ENCODE measurements around the gene LRRC15. TPM values are rescaled to one million over a fixed set of nuclear protein-coding genes. Genes with fewer than 3 reads are reported as not detected.

The LRRC15 gene
- polyA plus RNA-seq, 1 experiment: 4.9 TPM

- DNase-seq (ENCODE audit: low read depth, low spot score): no peak
- Histone ChIP-seq H3K27me3 (ENCODE audit: control insufficient read depth, insufficient read depth, low read length) (peaks cover 37% of the 10 kb centered on the region), H3K4me3 (ENCODE audit: low read depth, low read length) (no peak overlapping the region), H3K27ac (ENCODE audit: low read depth, low read length) (no peak overlapping the region), H3K9me3 (ENCODE audit: control insufficient read depth, insufficient read depth, low read length) (peaks cover 19% of the 10 kb centered on the region)
- POLR2A ChIA-PET: interaction anchor here (1.7 kb wide), 1 partner anchor 182 kb away, joined by 10 read pairs; no protein-coding TSS in a partner anchor
- CTCF ChIA-PET: interaction anchor here (0.8 to 8.8 kb wide), 11 partner anchors 10 to 856 kb away, joined by 3 to 280 read pairs (median 14); partner anchors contain the start of gene HES1
- TF ChIP-seq CTCF (IDR thresholded peaks at IDR 0.05; ENCODE audit: low read depth, low read length): no peak
These were observed 52.6 kb downstream of the LRRC15 start for GRCh38 chr3:194316918-194317317.

DNA sequence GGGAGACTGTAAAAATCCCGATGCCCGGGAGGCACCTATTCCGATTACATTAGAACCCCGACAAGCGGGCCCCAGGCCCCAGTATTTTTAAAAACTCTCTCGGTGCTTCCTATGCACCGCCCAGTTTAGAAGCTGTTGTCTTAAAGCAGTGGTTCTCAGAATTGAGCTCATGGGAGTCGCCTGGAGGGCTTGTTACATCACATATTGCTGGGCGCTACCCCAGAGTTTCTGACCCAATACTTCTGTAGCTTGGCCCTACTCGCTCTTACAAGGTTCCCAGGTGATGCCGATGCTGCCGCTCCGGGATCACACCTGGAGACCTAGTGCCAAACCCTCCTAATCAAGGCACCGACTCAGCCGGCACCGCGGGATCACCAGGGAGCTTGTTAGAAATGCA lies 53.6 kb downstream of the LRRC15 start:
- no peak for TF ChIP-seq CTCF (IDR thresholded peaks at IDR 0.05; ENCODE audit: low read depth, low read length)
- peak overlapping the region; percentile 1; the same call in 1 of the 2 replicates for H3K4me3 ChIP-seq (ENCODE audit: low read depth, low read length)
- DNase-seq (ENCODE audit: low read depth, low spot score): no peak
- peaks cover 19% of the 10 kb centered on the region for H3K9me3 ChIP-seq (ENCODE audit: control insufficient read depth, insufficient read depth, low read length)
- POLR2A ChIA-PET: interaction anchor here (0.7 to 1.7 kb wide), 3 partner anchors 179 to 535 kb away, joined by 4 to 10 read pairs (median 4); partner anchors contain the start of gene HES1
- no peak overlapping the region for H3K27ac ChIP-seq (ENCODE audit: low read depth, low read length)
- H3K27me3 ChIP-seq (ENCODE audit: control insufficient read depth, insufficient read depth, low read length): peaks cover 42% of the 10 kb centered on the region
- CTCF ChIA-PET: interaction anchor here (0.5 to 8.8 kb wide), 75 partner anchors 8 to 1745 kb away, joined by 3 to 280 read pairs (median 5); partner anchors contain the start of gene HES1

GRCh38 chr3:194315088-194315964 lies 54.2 kb downstream of the LRRC15 start:
- POLR2A ChIA-PET: interaction anchor here (0.7 to 1.7 kb wide), 3 partner anchors 179 to 534 kb away, joined by 4 to 10 read pairs (median 4); partner anchors contain the start of gene HES1
- Histone ChIP-seq H3K27me3 (ENCODE audit: control insufficient read depth, insufficient read depth, low read length) (peaks cover 48% of the 10 kb centered on the region), H3K9me3 (ENCODE audit: control insufficient read depth, insufficient read depth, low read length) (peaks cover 18% of the 10 kb centered on the region), H3K4me3 (ENCODE audit: low read depth, low read length) (peak overlapping the region; percentile 59), H3K27ac (ENCODE audit: low read depth, low read length) (no peak overlapping the region)
- no peak for DNase-seq (ENCODE audit: low read depth, low spot score)
- CTCF ChIA-PET: interaction anchor here (0.5 to 8.8 kb wide), 81 partner anchors 8 to 1745 kb away, joined by 3 to 280 read pairs (median 5); partner anchors contain the start of gene HES1
- peak; percentile 92 for TF ChIP-seq CTCF (IDR thresholded peaks at IDR 0.05; ENCODE audit: low read depth, low read length)

GRCh38 chr3:194314388-194315068 lies 55.0 kb downstream of the LRRC15 start:
- POLR2A ChIA-PET: no interaction called here
- Histone ChIP-seq H3K27me3 (ENCODE audit: control insufficient read depth, insufficient read depth, low read length) (peaks cover 56% of the 10 kb centered on the region), H3K9me3 (ENCODE audit: control insufficient read depth, insufficient read depth, low read length) (peaks cover 10% of the 10 kb centered on the region), H3K4me3 (ENCODE audit: low read depth, low read length) (no peak overlapping the region), H3K27ac (ENCODE audit: low read depth, low read length) (no peak overlapping the region)
- no peak for DNase-seq (ENCODE audit: low read depth, low spot score)
- TF ChIP-seq CTCF (IDR thresholded peaks at IDR 0.05; ENCODE audit: low read depth, low read length): no peak
- CTCF ChIA-PET: interaction anchor here (0.7 to 8.8 kb wide), 5 partner anchors 16 to 649 kb away, joined by 3 to 280 read pairs (median 20); no protein-coding TSS in a partner anchor

Data from AG04450 (cell line).